ENCODE measurements around the gene SFSWAP.

Gene SFSWAP

DNA sequence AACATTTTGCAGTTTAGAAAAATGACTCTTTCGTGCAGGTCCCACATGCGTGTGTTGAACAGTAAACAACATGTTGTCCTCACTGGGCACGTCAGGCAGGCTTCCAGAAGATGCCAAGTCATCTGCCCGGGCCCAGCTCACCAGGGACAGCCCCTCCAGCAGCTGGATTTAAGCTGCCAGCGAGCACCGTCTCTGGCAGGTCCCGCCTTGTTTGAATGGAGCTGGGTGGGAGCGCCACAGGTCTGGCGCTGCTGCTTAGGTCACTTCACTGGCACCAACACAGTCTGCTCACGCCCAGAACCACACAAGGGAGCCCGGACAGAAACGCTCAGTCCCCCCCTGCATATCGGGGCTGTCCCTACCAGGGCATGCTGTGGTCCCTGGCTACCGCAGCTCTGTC lies 84.2 kb downstream of the SFSWAP start:
- TF ChIP-seq, protein P1, sequence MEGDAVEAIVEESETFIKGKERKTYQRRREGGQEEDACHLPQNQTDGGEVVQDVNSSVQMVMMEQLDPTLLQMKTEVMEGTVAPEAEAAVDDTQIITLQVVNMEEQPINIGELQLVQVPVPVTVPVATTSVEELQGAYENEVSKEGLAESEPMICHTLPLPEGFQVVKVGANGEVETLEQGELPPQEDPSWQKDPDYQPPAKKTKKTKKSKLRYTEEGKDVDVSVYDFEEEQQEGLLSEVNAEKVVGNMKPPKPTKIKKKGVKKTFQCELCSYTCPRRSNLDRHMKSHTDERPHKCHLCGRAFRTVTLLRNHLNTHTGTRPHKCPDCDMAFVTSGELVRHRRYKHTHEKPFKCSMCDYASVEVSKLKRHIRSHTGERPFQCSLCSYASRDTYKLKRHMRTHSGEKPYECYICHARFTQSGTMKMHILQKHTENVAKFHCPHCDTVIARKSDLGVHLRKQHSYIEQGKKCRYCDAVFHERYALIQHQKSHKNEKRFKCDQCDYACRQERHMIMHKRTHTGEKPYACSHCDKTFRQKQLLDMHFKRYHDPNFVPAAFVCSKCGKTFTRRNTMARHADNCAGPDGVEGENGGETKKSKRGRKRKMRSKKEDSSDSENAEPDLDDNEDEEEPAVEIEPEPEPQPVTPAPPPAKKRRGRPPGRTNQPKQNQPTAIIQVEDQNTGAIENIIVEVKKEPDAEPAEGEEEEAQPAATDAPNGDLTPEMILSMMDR (conservative IDR thresholded peaks at IDR 0.05; ENCODE audit: low read depth) = no peak
- H3K27ac ChIP-seq = peak overlapping the region; percentile 38
- ChIA-PET CTCF (interaction anchor here (0.6 to 1.2 kb wide), 3 partner anchors 27 to 420 kb away, joined by 3 to 4 read pairs (median 3); no protein-coding TSS in a partner anchor), POLR2A (ENCODE audit: low non-redundant PET) (no interaction called here)
- no peak for DNase-seq (ENCODE audit: low spot score)

DNA sequence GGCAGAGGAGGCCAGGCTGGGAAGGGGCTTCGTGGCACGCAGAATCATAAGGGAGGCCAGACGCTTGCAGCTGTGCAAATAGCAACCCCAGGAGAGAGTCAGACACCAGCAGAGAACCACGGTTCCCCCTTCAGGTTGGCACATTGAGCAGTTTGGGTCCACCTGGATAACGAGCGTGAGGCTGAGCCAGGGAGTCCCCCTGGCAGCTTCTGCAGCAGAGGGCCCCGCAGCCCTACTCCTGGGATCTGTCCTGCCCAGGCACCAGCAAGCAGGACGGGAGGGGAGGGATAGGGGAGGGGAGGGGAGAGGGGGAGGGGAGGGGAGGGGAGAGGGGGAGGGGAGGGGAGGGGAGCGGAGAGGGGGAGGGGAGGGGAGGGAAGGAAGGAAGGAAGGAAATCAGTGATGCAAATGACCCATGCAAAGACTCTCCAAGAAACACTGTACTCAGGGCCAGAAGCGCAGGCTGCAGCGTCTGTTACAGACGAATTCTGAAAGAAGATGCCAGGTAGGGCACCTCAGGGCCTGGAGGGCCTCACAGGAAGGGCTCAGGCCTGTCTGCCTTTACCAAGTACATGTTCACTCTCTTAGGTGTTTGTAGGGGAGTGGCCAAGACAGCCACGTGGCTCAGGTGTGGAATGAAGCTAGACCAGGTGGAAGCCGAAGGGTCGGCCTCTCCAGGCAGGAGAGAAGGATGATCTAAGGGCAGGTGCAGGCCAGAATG lies 85.0 kb downstream of the SFSWAP start:
- peak; percentile 20 for DNase-seq (ENCODE audit: low spot score)
- ChIA-PET CTCF (interaction anchor here (0.6 to 1.2 kb wide), 2 partner anchors 28 to 38 kb away, joined by 3 to 4 read pairs; no protein-coding TSS in a partner anchor), POLR2A (ENCODE audit: low non-redundant PET) (no interaction called here)
- H3K27ac ChIP-seq = peak overlapping the region; percentile 38
- TF ChIP-seq, protein P1 (conservative IDR thresholded peaks at IDR 0.05; ENCODE audit: low read depth) = no peak

DNA sequence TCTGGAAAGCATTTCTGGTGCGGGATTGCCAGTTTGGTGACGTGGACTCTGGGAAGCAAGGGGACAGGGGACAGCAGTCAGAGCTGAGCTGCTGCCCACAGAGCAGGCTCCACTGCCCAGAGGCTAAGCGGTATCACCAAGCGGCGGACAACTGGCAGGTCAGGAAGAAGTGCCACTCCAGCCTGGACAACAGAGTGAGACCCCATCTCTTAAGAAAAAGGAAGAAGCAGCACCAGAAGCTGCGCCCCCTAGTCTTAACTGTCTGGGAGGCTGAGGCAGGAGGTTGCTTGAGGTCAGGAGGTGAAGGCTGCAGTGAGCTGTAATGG lies 85.5 kb downstream of the SFSWAP start:
- TF ChIP-seq, protein P1 (conservative IDR thresholded peaks at IDR 0.05; ENCODE audit: low read depth) = no peak
- ChIA-PET CTCF (no interaction called here), POLR2A (ENCODE audit: low non-redundant PET) (no interaction called here)
- H3K27ac ChIP-seq = no peak overlapping the region
- DNase-seq (ENCODE audit: low spot score) = no peak

DNA sequence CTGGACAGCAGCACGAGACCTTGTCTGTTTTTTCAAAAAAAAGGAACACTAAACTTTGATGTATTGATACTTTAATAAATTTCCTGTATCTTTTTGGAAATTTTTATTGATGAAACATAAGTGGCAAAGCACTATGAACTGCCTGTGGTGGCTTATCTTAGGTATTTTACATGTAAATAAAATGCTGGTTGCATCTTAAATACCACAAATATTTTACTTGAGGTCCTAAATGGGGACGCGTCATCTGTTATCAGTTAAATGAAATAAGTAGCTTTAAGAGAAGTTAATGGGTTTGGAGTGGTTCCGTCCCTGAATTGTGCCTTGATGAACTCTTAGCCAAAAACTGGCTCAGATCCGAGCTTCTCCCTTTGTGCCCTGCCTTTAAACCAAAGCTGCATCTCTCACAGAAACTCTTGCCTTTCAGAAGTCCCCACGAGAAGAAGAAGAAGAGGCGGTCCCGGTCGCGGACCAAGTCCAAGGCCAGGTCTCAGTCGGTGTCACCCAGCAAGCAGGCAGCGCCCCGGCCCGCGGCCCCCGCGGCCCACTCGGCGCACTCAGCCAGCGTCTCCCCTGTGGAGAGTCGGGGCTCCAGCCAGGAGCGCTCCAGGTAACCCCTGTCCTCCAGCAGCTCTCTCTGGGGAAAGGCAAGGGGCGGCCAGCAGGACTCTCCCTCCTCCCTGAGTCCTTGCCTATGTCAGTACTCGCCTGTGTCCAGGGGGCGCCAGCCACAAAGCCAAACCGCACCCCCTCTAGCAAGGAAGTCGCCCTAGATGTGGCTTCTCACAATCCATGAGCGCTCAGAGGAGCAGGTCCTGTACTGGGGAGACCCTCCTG lies 86.1 kb downstream of the SFSWAP start:
- ChIA-PET CTCF (no interaction called here), POLR2A (ENCODE audit: low non-redundant PET) (interaction anchor here (0.6 kb wide), 1 partner anchor 8 kb away, joined by 4 read pairs; no protein-coding TSS in a partner anchor)
- H3K27ac ChIP-seq = peak overlapping the region; percentile 4; the same call in 1 of the 2 replicates
- TF ChIP-seq, protein P1 (conservative IDR thresholded peaks at IDR 0.05; ENCODE audit: low read depth) = no peak
- no peak for DNase-seq (ENCODE audit: low spot score)

DNA sequence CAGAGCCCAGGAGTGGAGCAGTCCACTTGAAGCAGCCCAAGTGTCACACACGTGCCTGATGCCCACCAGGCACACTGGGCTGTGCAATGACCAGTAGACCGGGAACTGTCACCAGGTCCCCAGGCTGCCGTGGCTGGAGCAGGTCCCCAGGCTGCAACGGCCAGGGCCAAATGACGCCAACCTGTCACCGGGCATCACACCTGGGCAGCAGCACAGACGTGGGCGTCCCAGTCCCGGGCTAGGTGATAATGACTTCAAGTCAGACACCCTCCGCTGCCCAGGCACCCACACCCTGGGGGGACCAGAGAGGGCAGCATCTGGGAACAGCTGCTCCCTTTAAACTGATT lies 86.7 kb downstream of the SFSWAP start:
- DNase-seq (ENCODE audit: low spot score) = no peak
- H3K27ac ChIP-seq = peak overlapping the region; percentile 4; the same call in 1 of the 2 replicates
- CTCF ChIA-PET = no interaction called here
- POLR2A ChIA-PET (ENCODE audit: low non-redundant PET) = interaction anchor here (0.6 kb wide), 1 partner anchor 9 kb away, joined by 4 read pairs; no protein-coding TSS in a partner anchor
- TF ChIP-seq, protein P1 (conservative IDR thresholded peaks at IDR 0.05; ENCODE audit: low read depth) = no peak

DNA sequence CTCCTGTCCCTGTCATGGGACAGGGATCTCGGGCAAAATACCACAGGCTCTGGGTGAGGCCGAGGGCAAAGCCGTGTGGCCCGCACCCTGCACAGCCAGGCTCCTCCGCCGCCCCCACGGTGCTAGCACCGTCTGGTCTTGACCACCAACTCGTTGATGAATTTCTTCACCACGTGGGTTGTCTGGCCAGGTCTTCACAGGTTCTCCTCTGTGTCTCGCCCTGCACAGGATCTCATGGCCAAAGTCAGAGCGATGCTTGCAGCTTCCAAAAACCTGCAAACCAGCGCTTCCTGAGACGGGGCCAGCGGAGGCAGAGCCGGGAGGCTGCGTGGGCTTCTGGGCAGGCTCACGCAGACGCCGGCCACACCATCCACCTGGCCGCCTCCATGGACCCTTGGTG lies 88.3 kb downstream of the SFSWAP start:
- H3K27ac ChIP-seq = no peak overlapping the region
- ChIA-PET POLR2A (ENCODE audit: low non-redundant PET) (no interaction called here), CTCF (interaction anchor here (0.6 kb wide), 1 partner anchor 1038 kb away, joined by 3 read pairs; no protein-coding TSS in a partner anchor)
- DNase-seq (ENCODE audit: low spot score) = no peak
- TF ChIP-seq, protein P1 (conservative IDR thresholded peaks at IDR 0.05; ENCODE audit: low read depth) = no peak
